ENCODE measurements around the gene SCP2. TPM values are rescaled to one million over a fixed set of nuclear protein-coding genes. Genes with fewer than 3 reads are reported as not detected.

Gene SCP2
- polyA plus RNA-seq, 1 of the 3 experiments (the other 2 are of a cell fraction) = 49.5 TPM

DNA sequence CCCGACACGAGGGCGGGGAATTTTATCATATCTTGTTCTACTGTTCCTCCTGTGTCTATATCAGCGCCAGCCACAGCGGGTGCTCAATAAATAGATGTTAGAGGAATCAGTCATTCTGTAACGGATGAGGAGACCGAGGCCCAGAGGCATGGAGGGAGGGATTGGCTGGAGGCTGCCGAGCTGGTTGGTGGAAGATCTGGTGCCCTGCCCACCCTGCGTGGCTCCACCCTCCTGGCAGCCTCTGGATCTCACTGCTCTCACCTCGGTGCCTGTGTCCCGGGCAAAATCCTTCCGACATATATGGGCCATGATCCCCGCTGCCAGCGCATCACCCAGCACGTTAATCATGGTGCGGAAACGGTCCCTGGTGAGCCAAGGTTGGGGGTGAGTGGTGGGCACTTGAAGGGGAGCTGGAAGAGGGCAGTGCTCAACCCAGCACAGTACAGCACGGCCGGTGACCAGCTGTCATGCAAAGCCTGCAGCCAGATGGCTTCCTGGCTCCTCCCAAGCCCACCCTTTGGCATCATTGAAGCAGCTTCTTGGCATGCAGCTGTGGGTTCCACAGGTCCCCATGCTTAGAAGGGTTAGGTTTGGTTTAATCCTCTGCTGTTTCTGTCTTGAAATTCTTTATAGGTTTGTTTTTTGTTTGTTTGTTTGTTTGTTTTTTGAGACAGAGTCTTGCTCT lies 161.7 kb downstream of the SCP2 start:
- no peaks in the 10 kb centered on the region for H4K20me1 ChIP-seq (ENCODE audit: insufficient read depth)
- WGBS (ENCODE audit: low lambda C conversion rate) = 92% methylated on average over 9 of the region's 19 CpGs
- H3K27ac ChIP-seq (ENCODE audit: low read depth in 2 of 2, low read length in 1 of 2) = no peak overlapping the region
- TF ChIP-seq CHD2 (IDR thresholded peaks at IDR 0.05; ENCODE audit: low read length, partially characterized antibody) (no peak), MXI1 (IDR thresholded peaks at IDR 0.05; ENCODE audit: low read depth, low read length) (no peak), YY1 (IDR thresholded peaks at IDR 0.05; ENCODE audit: low read depth) (no peak), SIN3A (IDR thresholded peaks at IDR 0.05; ENCODE audit: borderline replicate concordance, low read depth, low read length) (no peak), RAD21 (IDR thresholded peaks at IDR 0.05; ENCODE audit: low read length) (no peak), MEF2A (IDR thresholded peaks at IDR 0.05; ENCODE audit: borderline replicate concordance, low read depth) (no peak), POLR2AphosphoS5 (IDR thresholded peaks at IDR 0.05; ENCODE audit: low read depth, low read length) (no peak), RFX5 (IDR thresholded peaks at IDR 0.05; ENCODE audit: low read length) (no peak), RXRA (IDR thresholded peaks at IDR 0.05; ENCODE audit: borderline replicate concordance, low read depth) (no peak), NRF1 (IDR thresholded peaks at IDR 0.05; ENCODE audit: low read depth, low read length) (no peak), TAF1 (IDR thresholded peaks at IDR 0.05; ENCODE audit: borderline replicate concordance, low read depth, low read length) (no peak), FOXJ3 (CRISPR knock-in tag; IDR thresholded peaks at IDR 0.05) (no peak), FOSL2 (IDR thresholded peaks at IDR 0.05; ENCODE audit: borderline replicate concordance, low read depth) (no peak), EP300 (IDR thresholded peaks at IDR 0.05; ENCODE audit: borderline replicate concordance in 1 of 2, low read depth in 1 of 2, low read length in 1 of 2) (no peak), EZH2phosphoT487 (IDR thresholded peaks at IDR 0.05; ENCODE audit: borderline replicate concordance, low read depth) (no peak)
- TF ChIP-seq, protein P1, sequence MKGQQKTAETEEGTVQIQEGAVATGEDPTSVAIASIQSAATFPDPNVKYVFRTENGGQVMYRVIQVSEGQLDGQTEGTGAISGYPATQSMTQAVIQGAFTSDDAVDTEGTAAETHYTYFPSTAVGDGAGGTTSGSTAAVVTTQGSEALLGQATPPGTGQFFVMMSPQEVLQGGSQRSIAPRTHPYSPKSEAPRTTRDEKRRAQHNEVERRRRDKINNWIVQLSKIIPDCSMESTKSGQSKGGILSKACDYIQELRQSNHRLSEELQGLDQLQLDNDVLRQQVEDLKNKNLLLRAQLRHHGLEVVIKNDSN (IDR thresholded peaks at IDR 0.05; ENCODE audit: borderline replicate concordance, low read depth) = no peak
- TF ChIP-seq, protein P2, sequence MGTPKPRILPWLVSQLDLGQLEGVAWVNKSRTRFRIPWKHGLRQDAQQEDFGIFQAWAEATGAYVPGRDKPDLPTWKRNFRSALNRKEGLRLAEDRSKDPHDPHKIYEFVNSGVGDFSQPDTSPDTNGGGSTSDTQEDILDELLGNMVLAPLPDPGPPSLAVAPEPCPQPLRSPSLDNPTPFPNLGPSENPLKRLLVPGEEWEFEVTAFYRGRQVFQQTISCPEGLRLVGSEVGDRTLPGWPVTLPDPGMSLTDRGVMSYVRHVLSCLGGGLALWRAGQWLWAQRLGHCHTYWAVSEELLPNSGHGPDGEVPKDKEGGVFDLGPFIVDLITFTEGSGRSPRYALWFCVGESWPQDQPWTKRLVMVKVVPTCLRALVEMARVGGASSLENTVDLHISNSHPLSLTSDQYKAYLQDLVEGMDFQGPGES (IDR thresholded peaks at IDR 0.05; ENCODE audit: low read depth, low read length) = no peak
- TF ChIP-seq, protein P3, sequence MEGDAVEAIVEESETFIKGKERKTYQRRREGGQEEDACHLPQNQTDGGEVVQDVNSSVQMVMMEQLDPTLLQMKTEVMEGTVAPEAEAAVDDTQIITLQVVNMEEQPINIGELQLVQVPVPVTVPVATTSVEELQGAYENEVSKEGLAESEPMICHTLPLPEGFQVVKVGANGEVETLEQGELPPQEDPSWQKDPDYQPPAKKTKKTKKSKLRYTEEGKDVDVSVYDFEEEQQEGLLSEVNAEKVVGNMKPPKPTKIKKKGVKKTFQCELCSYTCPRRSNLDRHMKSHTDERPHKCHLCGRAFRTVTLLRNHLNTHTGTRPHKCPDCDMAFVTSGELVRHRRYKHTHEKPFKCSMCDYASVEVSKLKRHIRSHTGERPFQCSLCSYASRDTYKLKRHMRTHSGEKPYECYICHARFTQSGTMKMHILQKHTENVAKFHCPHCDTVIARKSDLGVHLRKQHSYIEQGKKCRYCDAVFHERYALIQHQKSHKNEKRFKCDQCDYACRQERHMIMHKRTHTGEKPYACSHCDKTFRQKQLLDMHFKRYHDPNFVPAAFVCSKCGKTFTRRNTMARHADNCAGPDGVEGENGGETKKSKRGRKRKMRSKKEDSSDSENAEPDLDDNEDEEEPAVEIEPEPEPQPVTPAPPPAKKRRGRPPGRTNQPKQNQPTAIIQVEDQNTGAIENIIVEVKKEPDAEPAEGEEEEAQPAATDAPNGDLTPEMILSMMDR (IDR thresholded peaks at IDR 0.05) = no peak
- TF ChIP-seq, protein P4, sequence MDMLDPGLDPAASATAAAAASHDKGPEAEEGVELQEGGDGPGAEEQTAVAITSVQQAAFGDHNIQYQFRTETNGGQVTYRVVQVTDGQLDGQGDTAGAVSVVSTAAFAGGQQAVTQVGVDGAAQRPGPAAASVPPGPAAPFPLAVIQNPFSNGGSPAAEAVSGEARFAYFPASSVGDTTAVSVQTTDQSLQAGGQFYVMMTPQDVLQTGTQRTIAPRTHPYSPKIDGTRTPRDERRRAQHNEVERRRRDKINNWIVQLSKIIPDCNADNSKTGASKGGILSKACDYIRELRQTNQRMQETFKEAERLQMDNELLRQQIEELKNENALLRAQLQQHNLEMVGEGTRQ (IDR thresholded peaks at IDR 0.05; ENCODE audit: borderline replicate concordance, low read depth, low read length) = no peak
- TF ChIP-seq, protein P5, sequence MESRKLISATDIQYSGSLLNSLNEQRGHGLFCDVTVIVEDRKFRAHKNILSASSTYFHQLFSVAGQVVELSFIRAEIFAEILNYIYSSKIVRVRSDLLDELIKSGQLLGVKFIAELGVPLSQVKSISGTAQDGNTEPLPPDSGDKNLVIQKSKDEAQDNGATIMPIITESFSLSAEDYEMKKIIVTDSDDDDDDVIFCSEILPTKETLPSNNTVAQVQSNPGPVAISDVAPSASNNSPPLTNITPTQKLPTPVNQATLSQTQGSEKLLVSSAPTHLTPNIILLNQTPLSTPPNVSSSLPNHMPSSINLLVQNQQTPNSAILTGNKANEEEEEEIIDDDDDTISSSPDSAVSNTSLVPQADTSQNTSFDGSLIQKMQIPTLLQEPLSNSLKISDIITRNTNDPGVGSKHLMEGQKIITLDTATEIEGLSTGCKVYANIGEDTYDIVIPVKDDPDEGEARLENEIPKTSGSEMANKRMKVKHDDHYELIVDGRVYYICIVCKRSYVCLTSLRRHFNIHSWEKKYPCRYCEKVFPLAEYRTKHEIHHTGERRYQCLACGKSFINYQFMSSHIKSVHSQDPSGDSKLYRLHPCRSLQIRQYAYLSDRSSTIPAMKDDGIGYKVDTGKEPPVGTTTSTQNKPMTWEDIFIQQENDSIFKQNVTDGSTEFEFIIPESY (IDR thresholded peaks at IDR 0.05; ENCODE audit: borderline replicate concordance, low read depth) = no peak
- ChIA-PET POLR2A (no interaction called here), CTCF (interaction anchor here (0.6 to 1.9 kb wide), 5 partner anchors 20 to 96 kb away, joined by 3 to 5 read pairs (median 4); no protein-coding TSS in a partner anchor)
- H3K9me3 ChIP-seq = no peaks in the 10 kb centered on the region
- H3K9me2 ChIP-seq = no peaks in the 10 kb centered on the region
- no peaks in the 10 kb centered on the region for H3F3A ChIP-seq (replicated peaks; ENCODE audit: insufficient read depth)
- no peak overlapping the region for H3K9ac ChIP-seq
- H3K4me3 ChIP-seq (ENCODE audit: low read depth in 2 of 2, low read length in 1 of 2) = no peak overlapping the region
- H2AFZ ChIP-seq (ENCODE audit: low read depth) = no peak overlapping the region
- DNase-seq = peak; percentile 56
- no peaks in the 10 kb centered on the region for H3K36me3 ChIP-seq (replicated peaks in 1 of 2; ENCODE audit: control insufficient read depth in 1 of 2, insufficient read depth in 2 of 2, low read length in 1 of 2)
- no peak overlapping the region for H3K4me2 ChIP-seq
- H3K4me1 ChIP-seq (ENCODE audit: control insufficient read depth in 1 of 2, insufficient read depth in 2 of 2, low read depth in 1 of 2, low read length in 1 of 2) = peaks cover 3 to 36% of the 10 kb centered on the region in 2 experiments; a peak in 1 of 4 replicates
- H3K27me3 ChIP-seq (ENCODE audit: insufficient read depth) = no peaks in the 10 kb centered on the region
- no peaks in the 10 kb centered on the region for H3K79me2 ChIP-seq (ENCODE audit: insufficient read depth)

Measured in SK-N-SH (cell line).